NCI-H526 treated with DMSO at 0.1 percent for 48 hours (cell line): ENCODE data around the gene ZNF346.
"Not testable (repeated sequence)": the region's sequence is repeated elsewhere in the genome, so short reads cannot be mapped to it uniquely, and the experiment has no call there.

ENCODE experiments used
- DNase-seq: peaks from one replicate; lab custom pipeline; 2025; lab: John Stamatoyannopoulos, UW

The ZNF346 gene

GRCh38 chr5:177010153-177010552 is 12.3 kb upstream of the ZNF346 start:
- DNase-seq = no peak

- DNase-seq = no peak
These were observed 7.3 kb upstream of the ZNF346 start for GRCh38 chr5:177015156-177015555.

DNA sequence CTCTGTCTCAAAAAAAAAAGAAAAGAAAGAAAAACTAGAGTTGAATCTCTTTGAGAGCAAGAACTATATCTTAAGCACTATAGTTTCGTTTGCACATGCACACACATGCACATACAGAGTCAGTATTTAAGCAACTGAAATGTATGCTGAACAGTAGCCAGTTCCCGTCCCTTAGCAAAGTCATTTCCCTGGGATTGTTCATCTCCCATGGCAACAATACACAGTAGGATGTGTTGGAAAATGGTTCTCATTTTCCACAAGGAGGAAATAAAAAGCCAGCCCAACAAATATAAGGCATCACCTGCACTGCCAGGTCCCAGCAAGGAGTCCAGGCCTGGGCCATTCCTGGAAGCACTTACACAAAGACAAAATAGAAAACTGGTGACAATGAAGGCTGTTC is 4.2 kb upstream of the ZNF346 start:
- DNase-seq = no peak

GRCh38 chr5:177020033-177020432 is 2.5 kb upstream of the ZNF346 start:
- no peak for DNase-seq

GRCh38 chr5:177023303-177023664 is 788 bp downstream of the ZNF346 start:
- no peak for DNase-seq

- DNase-seq = no peak
These were observed 2.1 kb downstream of the ZNF346 start for GRCh38 chr5:177024559-177024958.

DNA sequence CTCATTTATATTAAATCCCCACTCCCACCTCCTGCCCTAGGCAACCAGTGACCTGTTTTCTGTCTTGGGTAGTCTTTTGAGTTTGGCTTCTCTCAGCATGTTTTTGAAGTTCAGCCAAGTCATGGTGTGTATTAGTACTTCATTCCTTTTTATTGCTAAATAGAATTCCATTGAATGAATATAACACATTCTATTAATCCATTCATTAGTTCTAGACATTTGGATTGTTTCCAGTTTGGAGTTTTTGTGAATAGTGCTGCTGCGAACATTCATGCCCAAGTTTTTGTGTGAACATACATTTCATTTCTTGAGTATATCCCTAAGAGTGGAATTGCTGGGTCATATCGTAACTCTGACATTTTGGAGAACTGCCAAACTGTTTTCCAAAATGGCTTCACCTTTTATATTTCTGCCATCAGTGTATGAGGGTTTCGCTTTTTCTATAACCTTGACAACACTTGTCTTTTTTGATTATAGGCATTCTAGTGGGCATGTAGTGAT is 2.7 kb downstream of the ZNF346 start:
- no peak for DNase-seq

- no peak for DNase-seq
These were observed 5.2 kb downstream of the ZNF346 start for GRCh38 chr5:177027665-177028064.

DNA sequence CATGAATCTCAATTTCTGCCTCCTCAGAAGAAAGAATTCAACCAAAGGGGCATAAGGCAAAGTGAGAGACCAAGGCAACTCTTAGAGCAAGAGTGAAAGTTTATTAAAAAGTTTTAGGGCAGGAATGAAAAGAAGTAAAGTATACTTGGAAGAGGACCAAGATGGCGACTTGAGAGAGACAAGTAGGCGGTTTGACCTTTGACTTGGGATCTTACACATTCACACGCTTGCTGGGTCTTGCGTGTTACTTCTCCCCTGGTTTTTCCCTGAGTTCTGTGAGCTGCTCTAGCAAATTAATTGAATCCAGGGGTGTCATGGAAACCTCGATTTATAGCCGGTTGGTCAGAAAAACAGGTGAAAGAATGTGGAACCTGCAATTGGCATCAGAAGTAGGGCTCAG is 7.0 kb downstream of the ZNF346 start:
- no peak for DNase-seq

DNA sequence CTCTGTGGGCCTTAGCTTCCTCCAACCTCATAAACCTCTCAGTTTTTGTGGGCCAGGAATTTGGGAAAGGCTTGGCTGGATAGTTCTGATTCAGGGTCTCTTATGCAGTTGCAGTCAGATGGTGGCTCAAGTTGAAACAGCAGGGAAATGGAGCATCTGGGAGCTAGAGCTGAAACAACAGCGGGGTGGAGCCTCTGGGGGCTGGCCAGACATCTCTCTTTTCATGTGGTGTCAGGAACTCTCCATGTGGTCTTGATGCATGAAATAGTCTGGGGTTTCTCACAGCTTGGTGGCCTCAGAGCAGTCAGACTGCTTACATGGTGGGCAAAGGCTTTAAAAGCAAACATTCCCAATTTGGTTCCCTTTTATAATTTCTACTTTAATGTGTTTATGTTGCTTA is 13.5 kb downstream of the ZNF346 start:
- DNase-seq = no peak

GRCh38 chr5:177036443-177036842 is 13.9 kb downstream of the ZNF346 start:
- no peak for DNase-seq

DNA sequence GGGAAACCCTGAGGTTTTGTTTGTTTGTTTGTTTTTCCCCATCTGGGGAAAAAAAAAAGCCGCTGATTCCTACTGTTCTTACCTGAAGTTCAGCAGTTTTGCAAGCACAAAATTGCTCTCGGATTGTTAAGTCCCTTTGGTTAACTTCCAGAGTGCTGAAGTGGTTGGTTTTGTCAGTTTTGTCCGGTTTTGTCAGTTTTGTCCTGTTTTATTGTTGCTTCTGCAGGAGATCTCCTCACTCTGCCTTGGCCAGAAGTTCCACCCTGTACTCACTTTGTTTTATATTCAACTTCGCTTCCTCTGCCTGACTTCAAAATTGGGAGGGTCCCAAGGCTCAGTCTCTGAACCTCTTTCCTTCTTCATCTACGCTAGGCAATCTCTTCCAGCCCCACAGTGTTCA is 14.4 kb downstream of the ZNF346 start:
- DNase-seq = no peak

DNA sequence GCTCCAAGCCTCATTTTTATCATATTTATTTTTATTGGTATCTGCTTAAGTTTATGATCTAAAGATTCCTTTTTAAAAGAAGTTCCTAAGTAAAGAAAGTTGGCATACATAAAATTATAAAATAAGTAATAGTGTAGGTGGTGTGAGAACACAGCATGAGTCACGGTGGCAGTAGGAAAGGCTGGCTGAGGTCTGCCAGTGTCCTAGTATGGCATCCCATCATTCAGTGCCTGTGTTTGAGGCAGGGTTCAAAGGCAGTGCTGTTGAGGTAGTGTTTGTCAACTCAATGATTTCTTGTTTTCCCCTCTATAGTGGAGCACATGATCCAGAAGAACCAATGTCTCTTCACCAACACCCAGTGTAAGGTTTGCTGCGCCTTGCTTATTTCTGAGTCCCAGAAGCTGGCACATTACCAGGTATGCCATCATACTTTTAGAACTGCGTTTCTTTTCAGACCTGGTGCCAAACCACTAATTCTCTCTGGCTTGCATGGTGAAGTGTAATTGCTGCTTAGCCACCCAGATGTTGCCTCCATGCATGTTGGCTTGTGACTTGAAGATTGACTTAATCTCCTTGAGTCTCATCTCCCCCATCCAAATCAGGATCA is 18.4 kb downstream of the ZNF346 start:
- DNase-seq = no peak

DNA sequence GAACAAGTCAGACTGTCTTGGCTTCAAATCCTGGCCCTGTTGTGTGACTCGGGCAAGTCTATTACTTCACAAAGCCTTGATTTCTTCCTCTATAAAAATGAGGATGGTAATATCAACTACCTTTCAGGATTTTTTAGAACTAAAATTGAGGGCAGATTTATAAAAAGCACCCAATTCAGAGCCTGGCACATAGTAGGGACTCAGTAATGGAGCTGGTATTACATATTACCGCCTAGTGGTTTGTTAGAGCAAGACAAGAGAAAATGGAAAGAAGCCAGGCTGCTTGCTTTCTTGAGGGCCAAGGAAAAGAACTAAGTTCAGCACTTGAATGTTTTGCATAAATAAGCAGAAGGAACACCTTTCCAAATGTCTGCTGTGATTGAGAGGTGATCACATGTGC is 19.4 kb downstream of the ZNF346 start:
- DNase-seq = no peak

GRCh38 chr5:177043114-177043513 is 20.6 kb downstream of the ZNF346 start:
- DNase-seq = no peak

DNA sequence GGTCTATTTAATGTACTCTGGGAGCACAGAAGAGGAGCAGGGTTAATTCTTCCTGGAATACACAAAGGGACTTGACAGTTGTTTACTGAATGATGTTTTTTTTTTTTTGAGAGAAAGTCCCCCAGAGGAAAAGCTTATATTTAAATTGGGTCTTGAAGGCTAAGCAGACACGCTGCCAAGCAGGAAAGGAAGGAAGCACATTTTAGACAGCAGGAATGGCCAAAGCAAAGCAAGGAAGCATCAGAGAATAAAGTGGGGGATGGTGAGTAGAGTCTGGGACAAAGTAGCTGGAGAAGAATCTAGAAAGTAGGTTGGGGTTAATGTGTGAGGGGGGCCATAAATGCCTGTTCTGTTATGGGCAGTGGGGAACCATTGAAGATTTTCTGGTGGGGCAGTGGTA is 21.5 kb downstream of the ZNF346 start:
- DNase-seq = no peak

- DNase-seq = no peak
These were observed 22.1 kb downstream of the ZNF346 start for GRCh38 chr5:177044641-177045040.

DNA sequence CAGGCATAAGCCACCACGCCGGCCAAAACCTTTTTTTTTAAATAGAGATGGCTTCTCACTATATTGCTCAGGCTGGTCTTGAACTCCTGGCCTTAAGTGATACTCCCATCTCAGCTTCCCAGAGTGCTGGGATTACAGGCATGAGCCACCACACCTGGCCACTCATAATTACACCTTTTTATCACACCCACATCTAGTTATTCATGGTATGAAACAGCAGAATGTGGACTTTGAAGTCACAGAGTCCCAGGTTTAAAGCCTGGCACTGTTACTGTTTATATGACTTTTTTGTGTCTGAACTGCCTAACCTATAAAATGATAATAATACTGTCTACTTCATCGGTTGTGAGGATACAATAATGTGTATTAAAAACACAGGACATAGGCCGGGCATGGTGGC is 23.1 kb downstream of the ZNF346 start:
- DNase-seq = no peak

DNA sequence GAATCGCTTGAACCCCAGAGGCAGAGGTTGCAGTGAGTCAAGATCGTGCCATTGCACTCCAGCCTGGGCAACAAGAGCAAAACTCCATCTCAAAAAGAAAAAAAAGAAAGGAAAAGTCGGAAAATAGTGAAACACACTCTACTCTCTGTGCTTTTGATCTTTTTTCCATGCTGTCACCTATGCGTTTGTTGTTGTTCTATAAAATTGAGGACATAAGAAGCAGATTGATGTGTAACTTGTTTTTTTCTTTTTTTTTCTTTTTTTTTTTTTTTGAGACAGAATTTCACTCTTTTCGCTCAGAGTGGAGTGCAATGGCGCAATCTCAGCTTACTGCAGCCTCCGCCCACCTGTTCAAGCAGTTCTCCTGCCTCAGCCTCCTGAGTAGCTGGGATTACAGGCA is 26.0 kb downstream of the ZNF346 start:
- DNase-seq = not testable (repeated sequence)

GRCh38 chr5:177049285-177049684 is 26.8 kb downstream of the ZNF346 start:
- DNase-seq = no peak

DNA sequence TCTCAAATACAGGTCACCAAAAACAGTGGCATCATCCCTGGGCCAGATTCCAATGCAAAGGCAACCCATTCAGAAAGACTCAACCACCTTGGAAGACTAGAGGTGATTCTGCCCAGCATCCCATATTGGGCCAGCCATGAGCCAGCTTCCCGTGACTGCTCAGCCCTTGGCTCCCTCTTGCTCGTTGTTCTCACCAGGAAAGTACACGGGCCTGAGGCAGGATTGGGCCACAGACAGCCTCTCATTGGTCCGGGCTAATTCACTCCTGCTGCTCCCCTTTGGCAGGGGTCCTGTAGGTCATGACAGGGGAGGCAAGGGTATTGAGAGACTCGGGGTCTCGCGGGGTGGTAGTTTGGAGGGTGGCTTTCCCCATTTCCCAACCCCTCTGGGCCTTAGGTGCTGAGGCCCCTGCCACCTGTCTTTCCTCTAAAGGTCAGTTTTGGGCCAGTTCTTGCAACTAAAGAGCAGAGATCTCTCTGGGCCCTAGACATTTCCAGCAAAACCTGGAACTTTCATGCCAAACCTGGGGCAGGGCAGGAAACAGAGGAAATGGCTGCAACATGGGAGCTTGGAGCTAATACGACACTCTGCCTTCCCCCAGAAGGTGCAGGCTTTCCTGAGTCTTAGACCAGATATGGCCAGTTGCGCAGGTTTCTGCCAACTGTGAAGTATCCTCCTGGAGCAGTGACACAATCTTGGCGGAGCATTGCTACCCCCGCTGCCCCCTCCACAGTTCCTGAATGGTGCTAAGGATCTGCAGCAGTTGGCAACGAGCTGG is 42.2 kb downstream of the ZNF346 start:
- no peak for DNase-seq

DNA sequence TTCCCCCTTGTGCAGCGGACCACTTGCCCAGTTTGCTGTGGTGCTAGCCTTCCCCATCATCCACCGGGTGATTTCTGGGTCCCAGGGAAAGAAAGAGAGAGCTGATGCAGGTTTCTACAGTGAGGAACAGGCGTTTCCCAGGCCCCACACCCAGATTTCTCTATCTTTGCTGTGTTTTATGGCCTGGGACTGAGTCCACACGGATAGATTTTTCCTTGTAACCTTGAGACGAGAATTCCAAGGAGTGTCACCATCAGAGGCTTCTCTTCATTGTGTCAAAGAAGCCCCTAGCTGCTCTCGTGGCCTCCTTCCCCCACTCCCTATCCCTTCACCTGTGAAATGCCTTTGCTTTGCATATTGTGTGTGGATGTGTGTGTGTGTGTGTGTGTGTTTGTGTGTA is 43.0 kb downstream of the ZNF346 start:
- DNase-seq = no peak

GRCh38 chr5:177066224-177066623 is 43.7 kb downstream of the ZNF346 start:
- DNase-seq = no peak

GRCh38 chr5:177067503-177067902 is 45.0 kb downstream of the ZNF346 start:
- no peak for DNase-seq
